HAP-1 (cell line): ENCODE data around the gene SLC16A6.
"Not testable (repeated sequence)": the region's sequence is repeated elsewhere in the genome, so short reads cannot be mapped to it uniquely, and the experiment has no call there.

Source experiments
- DNase-seq, 2 experiments: peaks; one replicate each; pipeline ENCODE4 v3.0.0-alpha.2; 2016 to 2020; ENCODE audit warnings: low spot score in 2 of 2
- H3K27me3 ChIP-seq: fragments of 250-450 bp; sonication (Bioruptor Pico); 2 replicates; pipeline ENCODE4 v1.5.1; 2020; ENCODE audit warnings: low read depth, mild to moderate bottlenecking, moderate library complexity
- H3K36me3 ChIP-seq: fragments of 250-450 bp; sonication (Bioruptor Pico); replicated peaks from 2 replicates; pipeline ENCODE4 v1.5.1; 2020; ENCODE audit warnings: mild to moderate bottlenecking
- H3K4me1 ChIP-seq: fragments of 250-450 bp; sonication (Bioruptor Pico); 2 replicates; pipeline ENCODE4 v1.5.1; 2020; ENCODE audit warnings: mild to moderate bottlenecking
- H3K4me3 ChIP-seq: fragments of 250-450 bp; sonication (Bioruptor Pico); 2 replicates; pipeline ENCODE4 v1.5.1; 2020; ENCODE audit warnings: mild to moderate bottlenecking, moderate library complexity
- H3K9me3 ChIP-seq: fragments of 250-450 bp; sonication (Bioruptor Pico); 2 replicates; pipeline ENCODE4 v1.5.1; 2020; ENCODE audit warnings: mild to moderate bottlenecking, moderate library complexity
- in situ Hi-C: fragments of 300-500 bp; cut with MboI; formaldehyde crosslinking; loops from 3 replicates; pipeline ENCODE4 v1.14.3; 2020; ENCODE audit warnings: low sequenced_read_pairs, inconsistent platforms, mixed read lengths

Gene SLC16A6

GRCh38 chr17:68260051-68260762 is 30.7 kb downstream of the SLC16A6 start:
- Histone ChIP-seq H3K27me3 (no peaks in the 10 kb centered on the region), H3K36me3 (peaks cover 11% of the 10 kb centered on the region), H3K4me1 (peaks cover 15% of the 10 kb centered on the region), H3K9me3 (no peaks in the 10 kb centered on the region), H3K4me3 (no peak overlapping the region)
- in situ Hi-C loops = loop anchor here (10.0 kb wide), 2 partner anchors 175 to 495 kb away; no protein-coding TSS in a partner anchor
- no peak for DNase-seq

- in situ Hi-C loops, DNase-seq, H3K9me3 ChIP-seq, H3K27me3 ChIP-seq: not testable (repeated sequence)
- peak overlapping the region; percentile 5; the same call in 1 of the 2 replicates for H3K4me3 ChIP-seq
- H3K36me3 ChIP-seq = peaks cover 11% of the 10 kb centered on the region
- peaks cover 15% of the 10 kb centered on the region for H3K4me1 ChIP-seq
Observed at GRCh38 chr17:68259648-68259951, 31.3 kb downstream of the SLC16A6 start.

- peak overlapping the region; percentile 5; the same call in 1 of the 2 replicates for H3K4me3 ChIP-seq
- in situ Hi-C loops, H3K9me3 ChIP-seq, H3K27me3 ChIP-seq: not testable (repeated sequence)
- peak in 1 of 2 experiments; percentile 49 for DNase-seq
- H3K4me1 ChIP-seq = peaks cover 15% of the 10 kb centered on the region
- H3K36me3 ChIP-seq = peaks cover 16% of the 10 kb centered on the region
Observed at GRCh38 chr17:68258890-68259647, 31.9 kb downstream of the SLC16A6 start.

GRCh38 chr17:68257934-68258333 is 33.0 kb downstream of the SLC16A6 start:
- DNase-seq = no peak
- peaks cover 26% of the 10 kb centered on the region for H3K36me3 ChIP-seq
- no peaks in the 10 kb centered on the region for H3K27me3 ChIP-seq
- no peaks in the 10 kb centered on the region for H3K9me3 ChIP-seq
- H3K4me3 ChIP-seq = no peak overlapping the region
- in situ Hi-C loops = no loop called here
- H3K4me1 ChIP-seq = peaks cover 11% of the 10 kb centered on the region

- H3K4me3 ChIP-seq, H3K27me3 ChIP-seq, DNase-seq, H3K9me3 ChIP-seq, in situ Hi-C loops: not testable (repeated sequence)
- peaks cover 33% of the 10 kb centered on the region for H3K36me3 ChIP-seq
- H3K4me1 ChIP-seq = peaks cover 11% of the 10 kb centered on the region
Observed at GRCh38 chr17:68256701-68257100, 34.2 kb downstream of the SLC16A6 start.

GRCh38 chr17:68255731-68256538 is 35.0 kb downstream of the SLC16A6 start:
- in situ Hi-C loops = no loop called here
- Histone ChIP-seq H3K27me3 (no peaks in the 10 kb centered on the region), H3K36me3 (peaks cover 41% of the 10 kb centered on the region), H3K4me1 (peaks cover 11% of the 10 kb centered on the region), H3K4me3 (no peak overlapping the region), H3K9me3 (no peaks in the 10 kb centered on the region)
- DNase-seq = no peak

GRCh38 chr17:68255151-68255550 is 35.8 kb downstream of the SLC16A6 start:
- peaks cover 10% of the 10 kb centered on the region for H3K4me1 ChIP-seq
- no peak overlapping the region for H3K4me3 ChIP-seq
- no peaks in the 10 kb centered on the region for H3K9me3 ChIP-seq
- in situ Hi-C loops = no loop called here
- no peaks in the 10 kb centered on the region for H3K27me3 ChIP-seq
- DNase-seq = no peak
- H3K36me3 ChIP-seq = peaks cover 48% of the 10 kb centered on the region

GRCh38 chr17:68253426-68253825 is 37.5 kb downstream of the SLC16A6 start:
- DNase-seq, H3K4me1 ChIP-seq, H3K27me3 ChIP-seq, H3K9me3 ChIP-seq, in situ Hi-C loops, H3K4me3 ChIP-seq: not testable (repeated sequence)
- H3K36me3 ChIP-seq = peaks cover 48% of the 10 kb centered on the region

GRCh38 chr17:68249354-68249765 is 41.6 kb downstream of the SLC16A6 start:
- Histone ChIP-seq H3K4me1 (peaks cover 4% of the 10 kb centered on the region; the same call in 1 of the 2 replicates), H3K27me3 (no peaks in the 10 kb centered on the region), H3K9me3 (no peaks in the 10 kb centered on the region; the same call in 1 of the 2 replicates), H3K4me3 (no peak overlapping the region), H3K36me3 (peaks cover 35% of the 10 kb centered on the region)
- in situ Hi-C loops = no loop called here
- DNase-seq = no peak

GRCh38 chr17:68248891-68249290 is 42.0 kb downstream of the SLC16A6 start:
- Histone ChIP-seq H3K36me3 (peaks cover 30% of the 10 kb centered on the region), H3K4me3 (peak overlapping the region; percentile 91; the same call in 1 of the 2 replicates)
- in situ Hi-C loops = no loop called here

GRCh38 chr17:68248199-68248825 is 42.6 kb downstream of the SLC16A6 start:
- peak in 1 of 2 experiments; percentile 15 for DNase-seq
- peak overlapping the region; percentile 91 for H3K4me3 ChIP-seq
- H3K4me1 ChIP-seq = peaks cover 4% of the 10 kb centered on the region; the same call in 1 of the 2 replicates
- peaks cover 25% of the 10 kb centered on the region for H3K36me3 ChIP-seq
- in situ Hi-C loops = no loop called here
- H3K9me3 ChIP-seq = no peaks in the 10 kb centered on the region; the same call in 1 of the 2 replicates
- no peaks in the 10 kb centered on the region for H3K27me3 ChIP-seq

More at GRCh38 chr17:68248891-68249290, 42.0 kb downstream of the SLC16A6 start:
- no peaks in the 10 kb centered on the region; the same call in 1 of the 2 replicates for H3K9me3 ChIP-seq
- no peaks in the 10 kb centered on the region for H3K27me3 ChIP-seq
- DNase-seq = no peak
- H3K4me1 ChIP-seq = peaks cover 4% of the 10 kb centered on the region; the same call in 1 of the 2 replicates

- H3K4me1 ChIP-seq = peaks cover 4% of the 10 kb centered on the region; the same call in 1 of the 2 replicates
- in situ Hi-C loops = no loop called here
- no peaks in the 10 kb centered on the region for H3K27me3 ChIP-seq
Observed at GRCh38 chr17:68247445-68248198, 43.3 kb downstream of the SLC16A6 start, which contains the start of gene AMZ2. TSS of gene AMZ2 (plus strand) at chr17:68248043. CDS start at chr17:68250188, 2,145 bp downstream.

More at GRCh38 chr17:68247445-68248198, 43.3 kb downstream of the SLC16A6 start, which contains the start of gene AMZ2:
- DNase-seq = peak; percentile 91 to 95
- Histone ChIP-seq H3K9me3 (no peaks in the 10 kb centered on the region; the same call in 1 of the 2 replicates), H3K36me3 (peaks cover 19% of the 10 kb centered on the region), H3K4me3 (peak within 1 kb of the TSS; percentile 91)
